ENCODE results near the gene SEMA4A. TPM values are rescaled to one million over a fixed set of nuclear protein-coding genes. Genes with fewer than 3 reads are reported as not detected.
A peak's percentile ranks its signal among the peaks of the same experiment; 100 is the strongest.

Gene SEMA4A
- total and polyA plus RNA-seq, 2 of the 8 experiments (the other 6 are each of a cell fraction or from before 2014, with no cell fraction given) = 7.3 to 10.6 TPM

GRCh38 chr1:156149374-156150332 lies 3.7 kb upstream of the SEMA4A start:
- WGBS, 2 experiments (ENCODE audit: extremely low coverage in 1 of 2, insufficient coverage in 1 of 2, insufficient read length in 1 of 2, insufficient replicate concordance in 2 of 2, low coverage in 1 of 2, low lambda C conversion rate in 2 of 2, missing lambda C conversion rate in 1 of 2) = 14% methylated on average over 14 of the region's 20 CpGs; no CpG with 5 or more reads in 1 of the 2 experiments
- H3K23me2 ChIP-seq (ENCODE audit: low read depth, low read length) = peaks cover 3% of the 10 kb centered on the region; the same call in 1 of the 2 replicates
- no peaks in the 10 kb centered on the region for H3K79me2 ChIP-seq (ENCODE audit: control insufficient read depth in 1 of 2, insufficient read depth in 2 of 2, low read length in 2 of 2)
- no peak overlapping the region for H3K4ac ChIP-seq (replicated peaks; ENCODE audit: insufficient read length, low read depth, low read length)
- H3K79me1 ChIP-seq (ENCODE audit: low read depth, low read length) = no peaks in the 10 kb centered on the region; the same call in 1 of the 2 replicates
- H3K4me1 ChIP-seq (replicated peaks in 1 of 4; ENCODE audit: control insufficient read depth in 3 of 4, insufficient read depth in 4 of 4, low read length in 3 of 4) = peaks cover 27 to 48% (median 28%) of the 10 kb centered on the region in 4 experiments
- H2AK5ac ChIP-seq (ENCODE audit: low read depth, low read length) = peak overlapping the region; percentile 82
- H3K36me3 ChIP-seq (ENCODE audit: control insufficient read depth in 2 of 4, insufficient read depth in 4 of 4, low read length in 3 of 4) = no peaks in the 10 kb centered on the region
- H3K27me3 ChIP-seq (replicated peaks in 1 of 4; ENCODE audit: control insufficient read depth in 3 of 4, extremely low read depth in 1 of 4, insufficient read depth in 3 of 4, low read length in 3 of 4) = no peaks in the 10 kb centered on the region
- H2AFZ ChIP-seq (ENCODE audit: low read length) = no peak overlapping the region
- H3K23ac ChIP-seq (ENCODE audit: insufficient read length) = no peak overlapping the region
- peak overlapping the region; percentile 32 for H4K91ac ChIP-seq (replicated peaks; ENCODE audit: insufficient read length, low read length)
- no peak overlapping the region for H3K27ac ChIP-seq (ENCODE audit: low read depth, low read length)
- peak overlapping the region; percentile 96 for H3K18ac ChIP-seq (ENCODE audit: extremely low read depth, low read length)
- ChIA-PET POLR2A (ENCODE audit: partially characterized antibody) (interaction anchor here (0.7 to 8.5 kb wide), 16 partner anchors 12 to 98 kb away, joined by 3 to 64 read pairs (median 4); partner anchors contain the start of genes PAQR6, PMF1 and SLC25A44), CTCF (ENCODE audit: partially characterized antibody) (interaction anchor here (0.6 to 42.4 kb wide), 22 partner anchors 8 to 380 kb away, joined by 3 to 1994 read pairs (median 3); partner anchors contain the start of genes BGLAP, MEX3A, PAQR6 and PMF1)
- peak overlapping the region; percentile 95; the same call in 1 of the 2 replicates for H2BK15ac ChIP-seq (ENCODE audit: low read length)
- H2BK5ac ChIP-seq (ENCODE audit: low read depth, low read length) = peak overlapping the region; percentile 94; the same call in 1 of the 2 replicates
- H3K14ac ChIP-seq (ENCODE audit: insufficient read length) = peak overlapping the region; percentile 2
- H3K4me2 ChIP-seq (ENCODE audit: insufficient read depth in 1 of 2, low read depth in 2 of 2, low read length in 2 of 2) = peak overlapping the region; percentile 67 to 87
- H4K20me1 ChIP-seq (replicated peaks in 1 of 2; ENCODE audit: control insufficient read depth in 1 of 2, insufficient read depth in 2 of 2, low read length in 2 of 2) = no peaks in the 10 kb centered on the region
- H3K56ac ChIP-seq (replicated peaks; ENCODE audit: insufficient read length, low read depth, low read length) = no peak overlapping the region
- no peak overlapping the region for H3K9ac ChIP-seq (replicated peaks in 1 of 4; ENCODE audit: extremely low read depth in 1 of 4, low read depth in 3 of 4, low read length in 3 of 4)
- H2BK120ac ChIP-seq (replicated peaks; ENCODE audit: low read depth, low read length) = no peak overlapping the region
- peak overlapping the region; percentile 94; the same call in 1 of the 2 replicates for H2BK12ac ChIP-seq (ENCODE audit: low read depth, low read length)
- DNase-seq (ENCODE audit: low read depth in 1 of 2, low spot score in 2 of 2) (peak; percentile 90 to 92), FAIRE-seq (no peak)
- peak overlapping the region; percentile 1 for H4K5ac ChIP-seq (ENCODE audit: insufficient read length, low read depth, low read length)
- peak overlapping the region; percentile 4 to 43 (median 34); a peak in 7 of 8 replicates for H3K4me3 ChIP-seq (ENCODE audit: extremely low read depth in 1 of 4, insufficient read depth in 2 of 4, low read depth in 3 of 4, low read length in 4 of 4)
- H4K8ac ChIP-seq (ENCODE audit: extremely low read depth, insufficient read depth, low read length) = 0 out of 2 replicates have a peak overlapping the region, but pooled peaks have one; percentile 16
- peak overlapping the region; percentile 90; the same call in 1 of the 2 replicates for H2BK20ac ChIP-seq (ENCODE audit: low read length)
- no peaks in the 10 kb centered on the region for H3K9me3 ChIP-seq (ENCODE audit: insufficient read depth in 2 of 2, low read depth in 1 of 2, low read length in 1 of 2)
- peak in 1 of 2 experiments; percentile 52; a peak in 2 of 3 replicates for TF ChIP-seq EP300 (IDR thresholded peaks at IDR 0.05; ENCODE audit: borderline replicate concordance in 1 of 2, low read depth in 2 of 2, low read length in 2 of 2)
- TF ChIP-seq SP1 (IDR thresholded peaks at IDR 0.05; ENCODE audit: low read depth, low read length) = peak; percentile 63; the same call in 1 of the 2 replicates
- TF ChIP-seq TAF7 (optimal IDR thresholded peaks at IDR 0.05; ENCODE audit: borderline replicate concordance, low read depth, low read length) = no peak
- TF ChIP-seq CHD2 (IDR thresholded peaks at IDR 0.05; ENCODE audit: low read length) = 0 out of 2 replicates have a peak, but pooled peaks have one; percentile 7
- peak; percentile 95 for TF ChIP-seq TEAD4 (IDR thresholded peaks at IDR 0.05; ENCODE audit: low read depth, low read length)
- TF ChIP-seq E2F6 (IDR thresholded peaks at IDR 0.05) = no peak
- TF ChIP-seq CEBPB (IDR thresholded peaks at IDR 0.05; ENCODE audit: low read depth, low read length) = no peak
- TF ChIP-seq SIN3A (conservative IDR thresholded peaks at IDR 0.05 in 1 of 2, IDR thresholded peaks at IDR 0.05 in 1 of 2; ENCODE audit: low read depth in 1 of 2, low read length in 2 of 2) = peak; percentile 49 to 75; a peak in 1 of 4 replicates
